ENCODE results near the gene ADGRG4. TPM values are rescaled to one million over a fixed set of nuclear protein-coding genes. Genes with fewer than 3 reads are reported as not detected.
A peak's percentile ranks its signal among the peaks of the same experiment; 100 is the strongest.

Gene ADGRG4
- total RNA-seq, 5 donors from 2014 or later (not counting 1 experiment from before 2014, with no cell fraction given), result not detected

GRCh38 chrX:136268051-136269048 is 32.4 kb upstream of the ADGRG4 start:
- Mint-ChIP-seq H3K27ac (no peak overlapping the region), H3K36me3 (no peaks in the 10 kb centered on the region), H3K4me3 (no peak overlapping the region), H3K9me3 (no peaks in the 10 kb centered on the region), H3K4me1 (no peaks in the 10 kb centered on the region), H3K27me3 (peaks cover 0 to 18% of the 10 kb centered on the region in 2 donors)
- Histone ChIP-seq H3K4me3 (ENCODE audit: control insufficient read depth in 1 of 2, extremely low read depth in 1 of 2, low read length in 1 of 2) (no peak overlapping the region), H3K27ac (ENCODE audit: low read length) (no peak overlapping the region), H3K4me1 (ENCODE audit: control insufficient read depth in 1 of 2, extremely low read depth in 1 of 2, insufficient read depth in 2 of 2, low read length in 2 of 2) (no peaks in the 10 kb centered on the region), H3K9me3 (no peaks in the 10 kb centered on the region), H3K27me3 (replicated peaks in 1 of 2; ENCODE audit: control insufficient read depth in 2 of 2, extremely low read depth in 1 of 2, insufficient read depth in 2 of 2, low read length in 1 of 2) (no peaks in the 10 kb centered on the region), H3K36me3 (ENCODE audit: control insufficient read depth in 2 of 2, extremely low read depth in 1 of 2, insufficient read depth in 1 of 2, low read length in 1 of 2) (no peaks in the 10 kb centered on the region)
- WGBS (ENCODE audit: insufficient coverage), result no CpG with 5 or more reads among the region's 5 CpGs
- DNase-seq (peak in 29 of 35 experiments; percentile 2 to 69 (median 24)), ATAC-seq (replicated peaks in 1 of 4) (peak in 3 of 4 experiments; percentile 47 to 66 (median 60))
- POLR2A ChIA-PET, result no interaction called here
- CTCF ChIA-PET, result interaction anchor here (1.0 to 3.1 kb wide), 5 partner anchors 44 to 310 kb away, joined by 3 to 30 read pairs (median 3); no protein-coding TSS in a partner anchor

- peaks cover 0 to 18% of the 10 kb centered on the region in 2 donors for H3K27me3 Mint-ChIP-seq
- DNase-seq (no peak), ATAC-seq (replicated peaks in 1 of 4) (no peak)
- no peaks in the 10 kb centered on the region for H3K4me1 Mint-ChIP-seq
- Histone ChIP-seq H3K27me3 (replicated peaks in 1 of 2; ENCODE audit: control insufficient read depth in 2 of 2, extremely low read depth in 1 of 2, insufficient read depth in 2 of 2, low read length in 1 of 2) (no peaks in the 10 kb centered on the region), H3K9me3 (no peaks in the 10 kb centered on the region), H3K36me3 (ENCODE audit: control insufficient read depth in 2 of 2, extremely low read depth in 1 of 2, insufficient read depth in 1 of 2, low read length in 1 of 2) (no peaks in the 10 kb centered on the region), H3K4me3 (ENCODE audit: control insufficient read depth in 1 of 2, extremely low read depth in 1 of 2, low read length in 1 of 2) (no peak overlapping the region), H3K27ac (ENCODE audit: low read length) (no peak overlapping the region), H3K4me1 (ENCODE audit: control insufficient read depth in 1 of 2, extremely low read depth in 1 of 2, insufficient read depth in 2 of 2, low read length in 2 of 2) (no peaks in the 10 kb centered on the region)
- no peaks in the 10 kb centered on the region for H3K36me3 Mint-ChIP-seq
- H3K27ac Mint-ChIP-seq, result no peak overlapping the region
- WGBS (ENCODE audit: insufficient coverage), result no CpG with 5 or more reads among the region's 1 CpG
- POLR2A ChIA-PET, result interaction anchor here in 1 of 2 donors (0.8 kb wide), 1 partner anchor 18 kb away, joined by 6 read pairs; the partner anchor contains the start of gene MAP7D3
- CTCF ChIA-PET, result interaction anchor here (0.7 to 3.1 kb wide), 5 partner anchors 10 to 341 kb away, joined by 3 to 30 read pairs (median 6); no protein-coding TSS in a partner anchor
- no peak overlapping the region for H3K4me3 Mint-ChIP-seq
- no peaks in the 10 kb centered on the region for H3K9me3 Mint-ChIP-seq
Observed at GRCh38 chrX:136269921-136270320, 30.8 kb upstream of the ADGRG4 start.

- H3K4me3 ChIP-seq (ENCODE audit: control insufficient read depth in 1 of 2, extremely low read depth in 1 of 2, low read length in 1 of 2), result no peak overlapping the region
- Mint-ChIP-seq H3K9me3 (no peaks in the 10 kb centered on the region), H3K4me3 (no peak overlapping the region), H3K36me3 (no peaks in the 10 kb centered on the region), H3K27me3 (peaks cover 0 to 14% of the 10 kb centered on the region in 2 donors), H3K27ac (no peak overlapping the region), H3K4me1 (no peaks in the 10 kb centered on the region)
- no peaks in the 10 kb centered on the region for H3K36me3 ChIP-seq (ENCODE audit: control insufficient read depth in 2 of 2, extremely low read depth in 1 of 2, insufficient read depth in 1 of 2, low read length in 1 of 2)
- ATAC-seq (replicated peaks in 1 of 4), result no peak
- H3K4me1 ChIP-seq (ENCODE audit: control insufficient read depth in 1 of 2, extremely low read depth in 1 of 2, insufficient read depth in 2 of 2, low read length in 2 of 2), result no peaks in the 10 kb centered on the region
- ChIA-PET POLR2A (no interaction called here), CTCF (interaction anchor here (0.6 to 0.8 kb wide), 2 partner anchors 112 to 243 kb away, joined by 3 to 5 read pairs; no protein-coding TSS in a partner anchor)
- WGBS (ENCODE audit: insufficient coverage), result no CpG with 5 or more reads among the region's 1 CpG
- no peak overlapping the region for H3K27ac ChIP-seq (ENCODE audit: low read length)
- no peaks in the 10 kb centered on the region for H3K9me3 ChIP-seq
- DNase-seq, result no peak
- H3K27me3 ChIP-seq (replicated peaks in 1 of 2; ENCODE audit: control insufficient read depth in 2 of 2, extremely low read depth in 1 of 2, insufficient read depth in 2 of 2, low read length in 1 of 2), result peaks cover 0 to 2% of the 10 kb centered on the region in 2 experiments
Observed at GRCh38 chrX:136271300-136271699, 29.5 kb upstream of the ADGRG4 start.

- Histone ChIP-seq H3K4me1 (ENCODE audit: control insufficient read depth in 1 of 2, extremely low read depth in 1 of 2, insufficient read depth in 2 of 2, low read length in 2 of 2) (no peaks in the 10 kb centered on the region), H3K36me3 (ENCODE audit: control insufficient read depth in 2 of 2, extremely low read depth in 1 of 2, insufficient read depth in 1 of 2, low read length in 1 of 2) (no peaks in the 10 kb centered on the region), H3K9me3 (no peaks in the 10 kb centered on the region), H3K27me3 (replicated peaks in 1 of 2; ENCODE audit: control insufficient read depth in 2 of 2, extremely low read depth in 1 of 2, insufficient read depth in 2 of 2, low read length in 1 of 2) (peaks cover 0 to 2% of the 10 kb centered on the region in 2 experiments), H3K27ac (ENCODE audit: low read length) (no peak overlapping the region), H3K4me3 (ENCODE audit: control insufficient read depth in 1 of 2, extremely low read depth in 1 of 2, low read length in 1 of 2) (no peak overlapping the region)
- H3K36me3 Mint-ChIP-seq, result no peaks in the 10 kb centered on the region
- WGBS (ENCODE audit: insufficient coverage), result no CpG with 5 or more reads among the region's 1 CpG
- no peaks in the 10 kb centered on the region for H3K4me1 Mint-ChIP-seq
- no peak for ATAC-seq (replicated peaks in 1 of 4)
- no peak overlapping the region for H3K4me3 Mint-ChIP-seq
- ChIA-PET POLR2A (no interaction called here), CTCF (no interaction called here)
- no peak for DNase-seq
- H3K27ac Mint-ChIP-seq, result no peak overlapping the region
- H3K9me3 Mint-ChIP-seq, result no peaks in the 10 kb centered on the region
- H3K27me3 Mint-ChIP-seq, result peaks cover 0 to 20% of the 10 kb centered on the region in 2 donors
Observed at GRCh38 chrX:136272325-136272724, 28.4 kb upstream of the ADGRG4 start.

- Histone ChIP-seq H3K4me1 (ENCODE audit: control insufficient read depth in 1 of 2, extremely low read depth in 1 of 2, insufficient read depth in 2 of 2, low read length in 2 of 2) (no peaks in the 10 kb centered on the region), H3K27ac (ENCODE audit: low read length) (no peak overlapping the region), H3K27me3 (replicated peaks in 1 of 2; ENCODE audit: control insufficient read depth in 2 of 2, extremely low read depth in 1 of 2, insufficient read depth in 2 of 2, low read length in 1 of 2) (peaks cover 0 to 2% of the 10 kb centered on the region in 2 experiments), H3K9me3 (no peaks in the 10 kb centered on the region), H3K4me3 (ENCODE audit: control insufficient read depth in 1 of 2, extremely low read depth in 1 of 2, low read length in 1 of 2) (no peak overlapping the region), H3K36me3 (ENCODE audit: control insufficient read depth in 2 of 2, extremely low read depth in 1 of 2, insufficient read depth in 1 of 2, low read length in 1 of 2) (no peaks in the 10 kb centered on the region)
- H3K27ac Mint-ChIP-seq, result no peak overlapping the region
- no peaks in the 10 kb centered on the region for H3K36me3 Mint-ChIP-seq
- ATAC-seq (replicated peaks in 1 of 4), result no peak
- POLR2A ChIA-PET, result no interaction called here
- CTCF ChIA-PET, result no interaction called here
- no peaks in the 10 kb centered on the region for H3K9me3 Mint-ChIP-seq
- H3K27me3 Mint-ChIP-seq, result peaks cover 2 to 25% of the 10 kb centered on the region in 2 donors
- no CpG with 5 or more reads among the region's 1 CpG for WGBS (ENCODE audit: insufficient coverage)
- H3K4me1 Mint-ChIP-seq, result no peaks in the 10 kb centered on the region
- DNase-seq, result no peak
- no peak overlapping the region for H3K4me3 Mint-ChIP-seq
Observed at GRCh38 chrX:136273986-136274385, 26.8 kb upstream of the ADGRG4 start.

- Histone ChIP-seq H3K36me3 (ENCODE audit: control insufficient read depth in 2 of 2, extremely low read depth in 1 of 2, insufficient read depth in 1 of 2, low read length in 1 of 2) (no peaks in the 10 kb centered on the region), H3K27me3 (replicated peaks in 1 of 2; ENCODE audit: control insufficient read depth in 2 of 2, extremely low read depth in 1 of 2, insufficient read depth in 2 of 2, low read length in 1 of 2) (peaks cover 0 to 2% of the 10 kb centered on the region in 2 experiments), H3K4me3 (ENCODE audit: control insufficient read depth in 1 of 2, extremely low read depth in 1 of 2, low read length in 1 of 2) (no peak overlapping the region), H3K27ac (ENCODE audit: low read length) (no peak overlapping the region), H3K4me1 (ENCODE audit: control insufficient read depth in 1 of 2, extremely low read depth in 1 of 2, insufficient read depth in 2 of 2, low read length in 2 of 2) (no peaks in the 10 kb centered on the region), H3K9me3 (no peaks in the 10 kb centered on the region)
- ChIA-PET POLR2A (interaction anchor here in 1 of 2 donors (0.6 kb wide), 1 partner anchor 50 kb away, joined by 3 read pairs; no protein-coding TSS in a partner anchor), CTCF (interaction anchor here in 1 of 2 donors (0.7 kb wide), 1 partner anchor 60 kb away, joined by 3 read pairs; no protein-coding TSS in a partner anchor)
- Mint-ChIP-seq H3K27ac (no peak overlapping the region), H3K9me3 (no peaks in the 10 kb centered on the region), H3K27me3 (peaks cover 2 to 24% of the 10 kb centered on the region in 2 donors), H3K36me3 (no peaks in the 10 kb centered on the region), H3K4me3 (no peak overlapping the region), H3K4me1 (no peaks in the 10 kb centered on the region)
- DNase-seq (no peak), ATAC-seq (replicated peaks in 1 of 4) (no peak)
- WGBS (ENCODE audit: insufficient coverage), result 83% methylated on average over 2 of the region's 4 CpGs
Observed at GRCh38 chrX:136275553-136275952, 25.2 kb upstream of the ADGRG4 start.

All from T-cell (primary cell).